NT2/D1 (cell line): ENCODE results near the gene TCAP.

Experiments
- YY1 ChIP-seq: IDR thresholded peaks from 2 replicates; pipeline ENCODE4 v1.6.1; 2011; ENCODE audit not compliant: insufficient read length, insufficient read depth
- ZNF274 ChIP-seq: IDR thresholded peaks from 2 replicates; pipeline ENCODE4 v1.6.1; 2011; ENCODE audit warnings: mild to moderate bottlenecking, low read depth, low read length

- no peak for TF ChIP-seq YY1
- no peak for TF ChIP-seq ZNF274
Observed at GRCh38 chr17:39676198-39676819, 11.2 kb downstream of the TCAP start.
